HCT116 (cell line): Measurements from ENCODE around the gene IL18. TPM values are rescaled to one million over a fixed set of nuclear protein-coding genes. Genes with fewer than 3 reads are reported as not detected.

Experiments
- ATAC-seq: fragments of 200-7000 bp; cut with Tn5 transposase; 2 replicates; pipeline ENCODE4 v1.9.1; 2020; ENCODE audit warnings: mild to moderate bottlenecking, moderate library complexity
- BruUV-seq: library from RNA; stranded (reverse); fragments of 400-500 nt; replicated peaks from 2 replicates; lab custom pipeline; 2021; lab: Mats Ljungman, UMichigan
- CTCF ChIA-PET: fragments of 300-600 bp; sonication (Branson Sonifier 250); formaldehyde crosslinking; loops from one replicate; lab custom pipeline; 2021; ENCODE audit warnings: antibody characterized with exemption; lab: Charles Lee
- POLR2A ChIA-PET: fragments of 300-600, 350-600 bp; sonication (Branson Sonifier 250); formaldehyde crosslinking; loops from one replicate; lab custom pipeline; 2021; ENCODE audit warnings: antibody characterized with exemption; lab: Charles Lee
- RAD21 ChIA-PET, 2 experiments: fragments of 300-600 bp; sonication (Branson Sonifier 250); formaldehyde crosslinking; loops; one replicate each; lab custom pipeline; 2023; ENCODE audit warnings: low total read pairs in 2 of 2; ENCODE audit not compliant: uncharacterized antibody in 2 of 2, unreplicated experiment in 2 of 2, low non-redundant PET in 1 of 2; lab: Charles Lee
- DNase-seq: peaks from one replicate; pipeline ENCODE4 v3.0.0-alpha.2; 2010; ENCODE audit warnings: low read depth, low spot score
- H2AFZ ChIP-seq: fragments of 200-600 bp; shearing (Covaris generic), sonication (generic); 2 replicates; pipeline ENCODE4 v1.6.1; 2017; ENCODE audit warnings: low read depth, mixed run types, mixed read lengths, antibody characterized with exemption, low read length; ENCODE audit not compliant: poor library complexity, severe bottlenecking
- H3K27ac ChIP-seq: 2 replicates; pipeline ENCODE4 v1.5.1; 2012; ENCODE audit warnings: low read depth, low read length
- H3K27me3 ChIP-seq: fragments of 200-600 bp; sonication (generic); 2 replicates; pipeline ENCODE4 v1.6.1; 2016; ENCODE audit warnings: mixed run types, low read length, mixed read lengths; ENCODE audit not compliant: insufficient read depth
- H3K36me3 ChIP-seq, 2 experiments: fragments of 200-500 bp in 1 of 2; fragments of 200-600 bp in 1 of 2; sonication (Bioruptor generic) in 1 of 2; sonication (generic) in 1 of 2; 2 replicates each; pipeline versions ENCODE4 v1.5.1 to v1.6.1; 2014 to 2016; ENCODE audit warnings: low read length in 2 of 2, inconsistent platforms in 1 of 2, mixed read lengths in 1 of 2, mixed run types in 1 of 2; ENCODE audit not compliant: insufficient read depth in 2 of 2, control insufficient read depth in 1 of 2
- H3K4me1 ChIP-seq, 2 experiments: fragments of 200-600 bp in 1 of 2; sonication (generic) in 1 of 2; 2 replicates each; pipeline versions ENCODE4 v1.5.1 to v1.6.1; 2012 to 2017; ENCODE audit warnings: low read length in 2 of 2, inconsistent platforms in 1 of 2, mild to moderate bottlenecking in 1 of 2, mixed read lengths in 1 of 2, mixed run types in 1 of 2, moderate library complexity in 1 of 2; ENCODE audit not compliant: insufficient read depth in 2 of 2, control insufficient read depth in 1 of 2
- H3K4me2 ChIP-seq: fragments of 200-600 bp; sonication (generic); 2 replicates; pipeline ENCODE4 v1.6.1; 2017; ENCODE audit warnings: mixed run types, low read length, mixed read lengths
- H3K4me3 ChIP-seq, 2 experiments: fragments of 200-600 bp in 1 of 2; sonication (generic) in 1 of 2; replicated peaks in 1 of 2; 2 replicates each; pipeline ENCODE4 v1.5.1; 2011 to 2016; ENCODE audit warnings: low read length in 2 of 2, control low read depth in 1 of 2, low read depth in 1 of 2, mild to moderate bottlenecking in 1 of 2, mixed read lengths in 1 of 2, mixed run types in 1 of 2
- H3K79me2 ChIP-seq: fragments of 200-600 bp; sonication (generic); 2 replicates; pipeline ENCODE4 v1.6.1; 2017; ENCODE audit warnings: mild to moderate bottlenecking, mixed run types, low read length, moderate library complexity, mixed read lengths; ENCODE audit not compliant: insufficient read depth
- H3K9ac ChIP-seq: fragments of 200-600 bp; sonication (generic); 2 replicates; pipeline ENCODE4 v1.6.1; 2016; ENCODE audit warnings: low read length, mixed read lengths
- H3K9me2 ChIP-seq: fragments of 200-600 bp; sonication (generic), shearing (Covaris generic); 2 replicates; pipeline ENCODE4 v1.6.1; 2017; ENCODE audit warnings: mixed run types, mild to moderate bottlenecking, moderate library complexity; ENCODE audit not compliant: insufficient read depth
- H3K9me3 ChIP-seq, 2 experiments: fragments of 200-500 bp in 1 of 2; fragments of 200-600 bp in 1 of 2; sonication (Bioruptor generic) in 1 of 2; sonication (generic) in 1 of 2; 2 replicates each; pipeline ENCODE4 v1.6.1; 2014 to 2017; ENCODE audit warnings: low read length in 2 of 2, mixed read lengths in 2 of 2, inconsistent platforms in 1 of 2, low read depth in 1 of 2, mild to moderate bottlenecking in 1 of 2, mixed run types in 1 of 2, moderate library complexity in 1 of 2; ENCODE audit not compliant: control insufficient read depth in 1 of 2, insufficient read depth in 1 of 2
- H4K20me1 ChIP-seq: fragments of 200-600 bp; sonication (generic), shearing (Covaris generic); 2 replicates; pipeline ENCODE4 v1.6.1; 2017; ENCODE audit warnings: mixed run types, mild to moderate bottlenecking, moderate library complexity; ENCODE audit not compliant: insufficient read depth
- CEBPB ChIP-seq: IDR thresholded peaks from 2 replicates; pipeline ENCODE4 v1.6.1; 2012; ENCODE audit warnings: low read depth
- CTCF ChIP-seq, 3 experiments: fragments of 200-600 bp in 1 of 3; sonication (generic) in 1 of 3; IDR thresholded peaks in 2 of 3; conservative IDR thresholded peaks in 1 of 3; 2 replicates each; pipeline ENCODE4 v1.5.1; 2012 to 2017; ENCODE audit warnings: low read depth in 2 of 3, low read length in 2 of 3, antibody characterized with exemption in 1 of 3, borderline replicate concordance in 1 of 3, control low read depth in 1 of 3, mild to moderate bottlenecking in 1 of 3, mixed read lengths in 1 of 3, mixed run types in 1 of 3, moderate library complexity in 1 of 3; ENCODE audit not compliant: insufficient read depth in 1 of 3
- EZH2phosphoT487 ChIP-seq: fragments of 200-600 bp; IDR thresholded peaks from 2 replicates; pipeline ENCODE4 v1.6.1; 2018; ENCODE audit warnings: antibody characterized with exemption, borderline replicate concordance
- MAX ChIP-seq: IDR thresholded peaks from 2 replicates; pipeline ENCODE4 v1.6.1; 2012
- POLR2A ChIP-seq: IDR thresholded peaks from 2 replicates; pipeline ENCODE4 v1.7.0; 2011; ENCODE audit warnings: borderline replicate concordance; ENCODE audit not compliant: insufficient read depth, insufficient read length; ENCODE audit errors: extremely low read depth
- POLR2AphosphoS5 ChIP-seq: IDR thresholded peaks from 2 replicates; pipeline ENCODE4 v1.6.1; 2011; ENCODE audit warnings: mild to moderate bottlenecking, low read depth, low read length, moderate library complexity
- SIN3A ChIP-seq: IDR thresholded peaks from 2 replicates; pipeline ENCODE4 v1.6.1; 2012; ENCODE audit warnings: low read depth
- SP1 ChIP-seq: IDR thresholded peaks from 2 replicates; pipeline ENCODE4 v1.6.1; 2012; ENCODE audit warnings: low read depth
- YY1 ChIP-seq: IDR thresholded peaks from 2 replicates; pipeline ENCODE4 v1.6.1; 2011; ENCODE audit warnings: low read length, low read depth, moderate library complexity, mild to moderate bottlenecking; ENCODE audit not compliant: insufficient replicate concordance; ENCODE audit errors: extremely low read depth
- ZFX ChIP-seq: fragments of 450-650 bp; IDR thresholded peaks from 2 replicates; pipeline ENCODE4 v1.6.1; 2017
- ZNF274 ChIP-seq: fragments of 200-500 bp; sonication (Bioruptor generic); IDR thresholded peaks from 2 replicates; pipeline ENCODE4 v1.6.1; 2014; ENCODE audit warnings: mild to moderate bottlenecking, low read depth, low read length, inconsistent platforms
- intact Hi-C: fragments of 100-400 bp; cut with micrococcal nuclease; formaldehyde crosslinking; loops from 2 replicates; pipeline ENCODE4 v1.10.0; 2022
- total RNA-seq: library from RNA; stranded (reverse); gene quantifications from one replicate; pipeline ENCODE4 v1.2.1, GENCODE V29; 2021; ENCODE audit not compliant: unreplicated experiment
- TF ChIP-seq, protein P1 (sequence below): IDR thresholded peaks from 2 replicates; pipeline ENCODE4 v1.6.1; 2011; ENCODE audit warnings: mild to moderate bottlenecking, low read length, moderate library complexity; ENCODE audit not compliant: insufficient replicate concordance; ENCODE audit errors: extremely low read depth
- TF ChIP-seq, protein P2 (sequence below): IDR thresholded peaks from 2 replicates; pipeline ENCODE4 v1.6.1; 2012

Gene IL18
- total RNA-seq, 1 experiment from 2014 or later: 112 TPM

DNA sequence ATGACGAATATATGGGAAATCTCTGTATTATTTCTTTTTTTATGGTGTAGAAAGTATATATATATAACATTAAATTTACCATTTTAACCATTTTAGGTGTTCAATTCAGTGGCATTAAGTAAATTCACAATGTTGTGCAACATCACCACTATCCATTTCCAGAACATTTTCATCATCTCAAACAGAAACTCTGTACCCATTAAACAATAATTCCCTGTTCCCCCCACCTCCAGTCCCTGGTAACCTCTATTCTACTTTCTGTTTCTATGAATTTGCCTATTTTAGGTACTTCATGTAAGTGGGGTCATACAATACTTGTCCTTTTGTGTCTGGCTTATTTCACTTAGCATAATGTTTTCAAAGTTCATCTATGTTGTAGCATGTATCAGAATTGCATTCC lies 47.0 kb upstream of the IL18 start:
- TF ChIP-seq, protein P1, sequence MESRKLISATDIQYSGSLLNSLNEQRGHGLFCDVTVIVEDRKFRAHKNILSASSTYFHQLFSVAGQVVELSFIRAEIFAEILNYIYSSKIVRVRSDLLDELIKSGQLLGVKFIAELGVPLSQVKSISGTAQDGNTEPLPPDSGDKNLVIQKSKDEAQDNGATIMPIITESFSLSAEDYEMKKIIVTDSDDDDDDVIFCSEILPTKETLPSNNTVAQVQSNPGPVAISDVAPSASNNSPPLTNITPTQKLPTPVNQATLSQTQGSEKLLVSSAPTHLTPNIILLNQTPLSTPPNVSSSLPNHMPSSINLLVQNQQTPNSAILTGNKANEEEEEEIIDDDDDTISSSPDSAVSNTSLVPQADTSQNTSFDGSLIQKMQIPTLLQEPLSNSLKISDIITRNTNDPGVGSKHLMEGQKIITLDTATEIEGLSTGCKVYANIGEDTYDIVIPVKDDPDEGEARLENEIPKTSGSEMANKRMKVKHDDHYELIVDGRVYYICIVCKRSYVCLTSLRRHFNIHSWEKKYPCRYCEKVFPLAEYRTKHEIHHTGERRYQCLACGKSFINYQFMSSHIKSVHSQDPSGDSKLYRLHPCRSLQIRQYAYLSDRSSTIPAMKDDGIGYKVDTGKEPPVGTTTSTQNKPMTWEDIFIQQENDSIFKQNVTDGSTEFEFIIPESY: no peak
- TF ChIP-seq SIN3A (no peak), POLR2AphosphoS5 (no peak), ZFX (no peak), POLR2A (no peak), YY1 (no peak), ZNF274 (no peak)
- intact Hi-C loops: no loop called here
- POLR2A ChIA-PET: no interaction called here

GRCh38 chr11:112206071-112206470 lies 42.2 kb upstream of the IL18 start:
- no peaks in the 10 kb centered on the region for H3K9me3 ChIP-seq
- H2AFZ ChIP-seq: no peak overlapping the region
- no peaks in the 10 kb centered on the region for H3K27me3 ChIP-seq
- no peaks in the 10 kb centered on the region for H3K9me2 ChIP-seq
- no peak overlapping the region for H3K9ac ChIP-seq
- H3K27ac ChIP-seq: no peak overlapping the region
- intact Hi-C loops: no loop called here
- ATAC-seq: no peak
- peaks cover 2 to 8% of the 10 kb centered on the region in 2 experiments; a peak in 2 of 4 replicates for H3K4me1 ChIP-seq
- no peaks in the 10 kb centered on the region for H3K36me3 ChIP-seq
- no peak overlapping the region for H3K4me2 ChIP-seq
- no peaks in the 10 kb centered on the region for H4K20me1 ChIP-seq
- no peaks in the 10 kb centered on the region for H3K79me2 ChIP-seq
- no peak overlapping the region for H3K4me3 ChIP-seq
- BruUV-seq: no TSS peak
- CTCF ChIA-PET: no interaction called here
- DNase-seq: no peak
- POLR2A ChIA-PET: no interaction called here
- RAD21 ChIA-PET: no interaction called here
- TF ChIP-seq, protein P2, sequence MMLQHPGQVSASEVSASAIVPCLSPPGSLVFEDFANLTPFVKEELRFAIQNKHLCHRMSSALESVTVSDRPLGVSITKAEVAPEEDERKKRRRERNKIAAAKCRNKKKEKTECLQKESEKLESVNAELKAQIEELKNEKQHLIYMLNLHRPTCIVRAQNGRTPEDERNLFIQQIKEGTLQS: no peak
- TF ChIP-seq SP1: no peak
- no peak for TF ChIP-seq ZFX
- TF ChIP-seq EZH2phosphoT487: no peak
- TF ChIP-seq SIN3A: no peak
- TF ChIP-seq CTCF (IDR thresholded peaks at IDR 0.05 in 2 of 3, conservative IDR thresholded peaks at IDR 0.05 in 1 of 3; ENCODE audit: borderline replicate concordance in 1 of 3, insufficient read depth in 1 of 3, low read depth in 2 of 3, low read length in 2 of 3): no peak
- TF ChIP-seq, protein P1: no peak
- TF ChIP-seq YY1: no peak
- no peak for TF ChIP-seq CEBPB
- TF ChIP-seq MAX: no peak
- TF ChIP-seq POLR2AphosphoS5: no peak

More for the DNA sequence above, 47.0 kb upstream of the IL18 start:
- Histone ChIP-seq H3K9me3 (no peaks in the 10 kb centered on the region), H3K27ac (no peak overlapping the region), H4K20me1 (no peaks in the 10 kb centered on the region), H3K4me1 (peaks cover 2 to 8% of the 10 kb centered on the region in 2 experiments; a peak in 2 of 4 replicates), H3K9me2 (no peaks in the 10 kb centered on the region), H3K27me3 (no peaks in the 10 kb centered on the region), H2AFZ (no peak overlapping the region), H3K36me3 (no peaks in the 10 kb centered on the region), H3K4me3 (no peak overlapping the region), H3K4me2 (no peak overlapping the region), H3K9ac (no peak overlapping the region), H3K79me2 (no peaks in the 10 kb centered on the region)
- BruUV-seq: no TSS peak
- ATAC-seq (no peak), DNase-seq (no peak)
- ChIA-PET CTCF (no interaction called here), RAD21 (no interaction called here)
